IMR-90 (cell line): Measurements from ENCODE around the gene CATSPERZ. TPM values are rescaled to one million over a fixed set of nuclear protein-coding genes. Genes with fewer than 3 reads are reported as not detected.

ENCODE experiments used
- ATAC-seq: fragments of 200-7000 bp; cut with Tn5 transposase; 2 replicates; pipeline ENCODE4 v1.9.1; 2020; ENCODE audit warnings: low read depth, mild to moderate bottlenecking, moderate library complexity
- BruUV-seq: library from RNA; stranded (reverse); fragments of 400-500 nt; replicated peaks from 2 replicates; lab custom pipeline; 2021; lab: Mats Ljungman, UMichigan
- CTCF ChIA-PET: fragments of 300-600 bp; formaldehyde crosslinking; extraction: SDS; loops from one replicate; lab custom pipeline; 2021; ENCODE audit warnings: antibody characterized with exemption; lab: Yijun Ruan, JAX
- POLR2A ChIA-PET: fragments of 300-600 bp; sonication (Branson Sonifier 250); formaldehyde crosslinking; loops from one replicate; lab custom pipeline; 2022; ENCODE audit warnings: antibody characterized with exemption; ENCODE audit not compliant: unreplicated experiment; lab: Charles Lee
- DNase-seq: peaks from one replicate; pipeline ENCODE4 v3.0.0; 2013
- H2AFZ ChIP-seq: replicated peaks from 2 replicates; pipeline ENCODE3; 2013; ENCODE audit warnings: low read length, mild to moderate bottlenecking; ENCODE audit not compliant: poor library complexity
- H2AK5ac ChIP-seq: 2 replicates; pipeline ENCODE4 v1.6.1; 2013; ENCODE audit warnings: low read depth, low read length, inconsistent platforms
- H2AK9ac ChIP-seq: replicated peaks from 2 replicates; pipeline ENCODE3; 2013; ENCODE audit warnings: mild to moderate bottlenecking, low read depth, low read length, moderate library complexity; ENCODE audit not compliant: poor library complexity
- H2BK120ac ChIP-seq: 2 replicates; pipeline ENCODE4 v1.6.1; 2013; ENCODE audit warnings: low read depth, low read length, inconsistent platforms
- H2BK15ac ChIP-seq: 3 replicates; pipeline ENCODE4 v1.6.1; 2013; ENCODE audit warnings: low read depth, low read length, inconsistent platforms
- H2BK20ac ChIP-seq: 2 replicates; pipeline ENCODE4 v1.6.1; 2013; ENCODE audit warnings: low read depth, mild to moderate bottlenecking, inconsistent platforms, low read length, moderate library complexity
- H2BK5ac ChIP-seq: 2 replicates; pipeline ENCODE4 v1.6.1; 2013; ENCODE audit warnings: mild to moderate bottlenecking, low read depth, low read length, inconsistent platforms; ENCODE audit not compliant: poor library complexity, severe bottlenecking
- H3K14ac ChIP-seq: replicated peaks from 2 replicates; pipeline ENCODE4 v1.6.1; 2013; ENCODE audit warnings: low read depth, low read length, inconsistent platforms
- H3K18ac ChIP-seq: 2 replicates; pipeline ENCODE4 v1.6.1; 2013; ENCODE audit warnings: low read depth, low read length, control low read depth
- H3K23ac ChIP-seq: 2 replicates; pipeline ENCODE4 v1.6.1; 2013; ENCODE audit warnings: low read depth, low read length, inconsistent platforms
- H3K27ac ChIP-seq: 2 replicates; pipeline ENCODE4 v1.5.1; 2013; ENCODE audit warnings: mild to moderate bottlenecking, control low read depth, low read length; ENCODE audit not compliant: insufficient read depth
- H3K27me3 ChIP-seq: 2 replicates; pipeline ENCODE4 v1.6.1; 2013; ENCODE audit warnings: low read length; ENCODE audit not compliant: control insufficient read depth, insufficient read depth
- H3K36me3 ChIP-seq: 2 replicates; pipeline ENCODE4 v1.6.1; 2013; ENCODE audit warnings: low read length, mixed read lengths; ENCODE audit not compliant: control insufficient read depth, insufficient read depth
- H3K4ac ChIP-seq: 2 replicates; pipeline ENCODE4 v1.6.1; 2013; ENCODE audit warnings: low read depth, low read length, inconsistent platforms
- H3K4me1 ChIP-seq: 2 replicates; pipeline ENCODE4 v1.6.1; 2013; ENCODE audit warnings: low read length, mixed read lengths; ENCODE audit not compliant: control insufficient read depth, insufficient read depth
- H3K4me2 ChIP-seq: 2 replicates; pipeline ENCODE4 v1.6.1; 2013; ENCODE audit warnings: low read depth, mild to moderate bottlenecking, control low read depth, low read length, moderate library complexity
- H3K4me3 ChIP-seq: 2 replicates; pipeline ENCODE4 v1.5.1; 2013; ENCODE audit warnings: low read depth, mild to moderate bottlenecking, control low read depth, low read length, moderate library complexity; ENCODE audit not compliant: insufficient read depth
- H3K56ac ChIP-seq: 2 replicates; pipeline ENCODE4 v1.6.1; 2013; ENCODE audit warnings: low read length, inconsistent platforms; ENCODE audit not compliant: insufficient read depth; ENCODE audit errors: extremely low read depth
- H3K79me1 ChIP-seq, 2 experiments: 2 replicates each; pipeline ENCODE4 v1.6.1; 2013; ENCODE audit warnings: low read length in 2 of 2, inconsistent platforms in 1 of 2, low read depth in 1 of 2
- H3K9ac ChIP-seq: 2 replicates; pipeline ENCODE4 v1.6.1; 2013; ENCODE audit warnings: low read depth, low read length, control low read depth
- H3K9me1 ChIP-seq: 2 replicates; pipeline ENCODE4 v1.6.1; 2013; ENCODE audit warnings: low read length, inconsistent platforms; ENCODE audit not compliant: insufficient read depth
- H3K9me3 ChIP-seq: 2 replicates; pipeline ENCODE4 v1.6.1; 2013; ENCODE audit warnings: low read length; ENCODE audit not compliant: control insufficient read depth, insufficient read depth
- H4K20me1 ChIP-seq: 2 replicates; pipeline ENCODE4 v1.6.1; 2013; ENCODE audit warnings: low read length, inconsistent platforms; ENCODE audit not compliant: insufficient read depth
- H4K5ac ChIP-seq: 2 replicates; pipeline ENCODE4 v1.6.1; 2013; ENCODE audit warnings: mild to moderate bottlenecking, low read depth, low read length, control low read depth
- H4K8ac ChIP-seq, 2 experiments: 2 replicates each; pipeline ENCODE4 v1.6.1; 2013; ENCODE audit warnings: low read depth in 2 of 2, low read length in 2 of 2, control low read depth in 1 of 2, inconsistent platforms in 1 of 2
- H4K91ac ChIP-seq: 2 replicates; pipeline ENCODE4 v1.6.1; 2013; ENCODE audit warnings: low read depth, low read length, inconsistent platforms; ENCODE audit not compliant: insufficient read depth
- BHLHE40 ChIP-seq: fragments of 150-350 bp; IDR thresholded peaks from 2 replicates; pipeline ENCODE4 v1.6.1; 2016; ENCODE audit warnings: mild to moderate bottlenecking, low read depth, low read length
- CHD1 ChIP-seq: IDR thresholded peaks from 2 replicates; pipeline ENCODE4 v1.6.1; 2012; ENCODE audit warnings: low read depth, low read length, improper control_type of control experiment
- CTCF ChIP-seq: conservative IDR thresholded peaks from 2 replicates; pipeline ENCODE4 v1.5.1; 2012; ENCODE audit warnings: mild to moderate bottlenecking, low read depth, low read length, improper control_type of control experiment
- MAZ ChIP-seq: IDR thresholded peaks from 2 replicates; pipeline ENCODE4 v1.6.1; 2012; ENCODE audit warnings: low read depth, mild to moderate bottlenecking, low read length, improper control_type of control experiment, moderate library complexity, borderline replicate concordance
- RAD21 ChIP-seq: IDR thresholded peaks from 2 replicates; pipeline ENCODE4 v1.6.1; 2012; ENCODE audit warnings: low read length, improper control_type of control experiment
- SMC3 ChIP-seq: fragments of 150-350 bp; IDR thresholded peaks from 2 replicates; pipeline ENCODE4 v1.6.1; 2016; ENCODE audit warnings: low read depth, mild to moderate bottlenecking, antibody characterized with exemption, low read length, moderate library complexity
- WGBS, 2 experiments: methylation state at CpG; one replicate each; pipeline versions ENCODE4 v1.1.5 to v1.1.7; 2013; ENCODE audit warnings: missing lambda C conversion rate in 2 of 2; ENCODE audit not compliant: insufficient read length in 1 of 2; ENCODE audit errors: extremely low coverage in 2 of 2; 5-methylcytosine and 5-hydroxymethylcytosine counted together
- dilution Hi-C: fragments of 300-500 bp; cut with HindIII; formaldehyde crosslinking; loops from one replicate; pipeline ENCODE4 v1.14.3; 2018; ENCODE audit warnings: low sequenced_read_pairs; ENCODE audit not compliant: unreplicated experiment
- in situ Hi-C: fragments of 300-500 bp; cut with MboI; formaldehyde crosslinking; loops from 3 replicates; pipeline ENCODE4 v1.14.3; 2019; ENCODE audit warnings: low sequenced_read_pairs, inconsistent platforms, mixed read lengths
- intact Hi-C: fragments of 100-400 bp; cut with micrococcal nuclease; formaldehyde crosslinking; loops from 2 replicates; pipeline ENCODE4 v1.10.0; 2022
- polyA plus RNA-seq, 3 experiments: library from polyadenylated mRNA; depleted of rRNA; stranded (reverse); fragments of >200 nt; gene quantifications; 2 replicates each; pipeline ENCODE4 v1.2.3, GENCODE V29; 2012; ENCODE audit warnings: low replicate concordance in 1 of 3
- total RNA-seq: library from RNA; depleted of rRNA; stranded (reverse); fragments of >200 nt; gene quantifications from 2 replicates; pipeline ENCODE4 v1.2.3, GENCODE V29; 2012

The CATSPERZ gene
- total and polyA plus RNA-seq, 2 of the 4 experiments (the other 2 are of a cell fraction): not detected

GRCh38 chr11:64341851-64342791 is 42.0 kb downstream of the CATSPERZ start:
- Histone ChIP-seq H3K79me1 (no peaks in the 10 kb centered on the region), H3K27ac (peak overlapping the region; percentile 72)

More at GRCh38 chr11:64341851-64342791, 42.0 kb downstream of the CATSPERZ start:
- dilution Hi-C loops (no loop called here), intact Hi-C loops (no loop called here), in situ Hi-C loops (no loop called here)
- Histone ChIP-seq H2BK15ac (no peak overlapping the region), H3K4me2 (peak overlapping the region; percentile 80), H2BK120ac (0 out of 2 replicates have a peak overlapping the region, but pooled peaks have one; percentile 42), H2BK5ac (peak overlapping the region; percentile 59), H2BK20ac (no peak overlapping the region), H3K27me3 (peaks cover 11% of the 10 kb centered on the region; the same call in 1 of the 2 replicates), H3K36me3 (no peaks in the 10 kb centered on the region), H3K9ac (peak overlapping the region; percentile 79), H2AK5ac (peak overlapping the region; percentile 48; the same call in 1 of the 2 replicates), H3K14ac (0 out of 2 replicates have a peak overlapping the region, but pooled peaks have one; percentile 48), H3K23ac (no peak overlapping the region), H3K56ac (no peak overlapping the region), H2AK9ac (peak overlapping the region; percentile 84), H4K8ac (peak overlapping the region; percentile 38 to 93), H3K9me3 (no peaks in the 10 kb centered on the region), H4K20me1 (no peaks in the 10 kb centered on the region), H3K4me1 (peaks cover 6% of the 10 kb centered on the region), H2AFZ (peak overlapping the region; percentile 97), H3K4ac (peak overlapping the region; percentile 79), H3K18ac (peak overlapping the region; percentile 50; the same call in 1 of the 2 replicates), H3K9me1 (no peaks in the 10 kb centered on the region), H4K5ac (peak overlapping the region; percentile 93), H4K91ac (peak overlapping the region; percentile 45; the same call in 1 of the 2 replicates), H3K4me3 (peak overlapping the region; percentile 45)
- WGBS, 2 experiments: 7% methylated on average over 20 of the region's 55 CpGs; no CpG with 5 or more reads in 1 of the 2 experiments
- peak; percentile 81 for DNase-seq
- no peak for TF ChIP-seq CHD1
- peak; percentile 30 for TF ChIP-seq RAD21
- peak; percentile 62 for TF ChIP-seq CTCF
- peak; percentile 21; the same call in 1 of the 2 replicates for TF ChIP-seq SMC3
- no peak for TF ChIP-seq BHLHE40
- TF ChIP-seq MAZ: peak; percentile 68; the same call in 1 of the 2 replicates
- ChIA-PET CTCF (interaction anchor here (0.6 to 2.2 kb wide), 6 partner anchors 9 to 41 kb away, joined by 3 to 11 read pairs (median 6); partner anchors contain the start of genes PRDX5 and TRMT112), POLR2A (interaction anchor here (1.1 kb wide), 1 partner anchor 25 kb away, joined by 4 read pairs; the partner anchor contains the start of gene TRMT112)
- no TSS peak for BruUV-seq
- ATAC-seq: peak; percentile 99
